ENCODE data around the gene CXADR. TPM values are rescaled to one million over a fixed set of nuclear protein-coding genes. Genes with fewer than 3 reads are reported as not detected.

CXADR gene
- total RNA-seq, 4 donors from 2014 or later: 39.9 to 75.4 (median 62.9) TPM

GRCh38 chr21:17524635-17525034 is 11.8 kb downstream of the CXADR start:
- 87 to 90% methylated on average over 6 of the region's 6 CpGs for WGBS, 2 donors
- H3K9me3 ChIP-seq: no peaks in the 10 kb centered on the region
- no peak overlapping the region for H3K27ac ChIP-seq
- TF ChIP-seq CTCF (IDR thresholded peaks at IDR 0.05) (no peak), POLR2A (IDR thresholded peaks at IDR 0.05) (no peak)
- intact Hi-C loops (cut with DNase I): no loop called here
- H3K36me3 ChIP-seq: no peaks in the 10 kb centered on the region
- no peaks in the 10 kb centered on the region for H3K27me3 ChIP-seq
- no peak overlapping the region for H3K4me3 ChIP-seq (replicated peaks in 1 of 3)
- no peak for DNase-seq
- peaks cover 6 to 7% of the 10 kb centered on the region in 2 donors for H3K4me1 ChIP-seq

DNA sequence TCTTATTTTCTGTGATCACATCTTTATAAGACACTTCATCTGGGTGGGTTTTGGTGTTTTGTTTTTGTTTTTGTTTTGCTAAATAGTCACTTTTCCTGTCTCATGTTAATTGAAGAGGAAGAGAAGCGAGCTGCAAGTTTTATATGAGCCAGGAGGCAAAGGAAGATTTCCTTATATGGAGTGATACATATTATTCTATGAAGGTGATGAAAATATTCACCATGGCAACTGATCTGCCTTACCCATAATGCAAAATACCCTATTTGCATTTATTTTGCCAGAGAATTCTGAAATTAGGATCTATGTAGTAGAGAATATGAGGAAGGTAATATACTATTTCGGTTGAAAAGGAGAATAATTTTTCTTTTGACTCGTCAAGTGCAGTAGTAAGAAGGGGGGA is 13.9 kb downstream of the CXADR start:
- Histone ChIP-seq H3K4me1 (no peaks in the 10 kb centered on the region), H3K9me3 (no peaks in the 10 kb centered on the region), H3K4me3 (replicated peaks in 1 of 3) (no peak overlapping the region), H3K27ac (peak overlapping the region in 1 of 3 donors; percentile 15), H3K36me3 (no peaks in the 10 kb centered on the region), H3K27me3 (no peaks in the 10 kb centered on the region)
- no peak for DNase-seq
- 82 to 87% methylated on average over 3 of the region's 3 CpGs for WGBS, 2 donors
- TF ChIP-seq POLR2A (IDR thresholded peaks at IDR 0.05): no peak
- no peak for TF ChIP-seq CTCF (IDR thresholded peaks at IDR 0.05)
- intact Hi-C loops (cut with DNase I): no loop called here

- no peak for DNase-seq
- intact Hi-C loops (cut with DNase I): no loop called here
- Histone ChIP-seq H3K9me3 (no peaks in the 10 kb centered on the region), H3K27me3 (no peaks in the 10 kb centered on the region), H3K36me3 (no peaks in the 10 kb centered on the region), H3K4me3 (replicated peaks in 1 of 3) (no peak overlapping the region), H3K27ac (peak overlapping the region in 1 of 3 donors; percentile 15), H3K4me1 (no peaks in the 10 kb centered on the region)
- 33 to 37% methylated on average over 2 of the region's 2 CpGs for WGBS, 2 donors
- no peak for TF ChIP-seq POLR2A (IDR thresholded peaks at IDR 0.05)
- TF ChIP-seq CTCF (IDR thresholded peaks at IDR 0.05): no peak
Measured at GRCh38 chr21:17527240-17527639, 14.4 kb downstream of the CXADR start.

DNA sequence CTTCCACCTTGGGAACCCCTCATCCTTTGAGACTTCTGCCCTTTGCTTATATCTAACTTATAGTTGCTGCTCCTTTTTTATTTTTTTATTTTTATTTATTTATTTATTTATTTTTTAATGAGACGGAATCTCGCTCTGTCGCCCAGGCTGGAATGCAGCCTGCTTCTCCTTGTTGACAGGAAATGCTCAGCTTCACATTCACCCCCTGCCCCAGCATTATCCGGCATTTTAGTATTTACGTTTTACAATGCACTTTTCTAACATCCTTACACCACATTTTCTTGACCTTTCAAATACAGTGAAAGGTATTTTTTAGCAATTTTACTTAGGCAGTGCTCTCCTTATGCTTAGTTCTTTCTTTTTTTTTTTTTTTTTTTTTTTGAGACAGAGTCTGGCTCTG is 14.9 kb downstream of the CXADR start:
- DNase-seq: no peak
- intact Hi-C loops (cut with DNase I): no loop called here
- TF ChIP-seq CTCF (IDR thresholded peaks at IDR 0.05) (no peak), POLR2A (IDR thresholded peaks at IDR 0.05) (no peak)
- Histone ChIP-seq H3K4me1 (no peaks in the 10 kb centered on the region), H3K4me3 (replicated peaks in 1 of 3) (no peak overlapping the region), H3K36me3 (no peaks in the 10 kb centered on the region), H3K9me3 (no peaks in the 10 kb centered on the region), H3K27me3 (no peaks in the 10 kb centered on the region), H3K27ac (no peak overlapping the region)
- WGBS, 2 donors: 73 to 81% methylated on average over 5 of the region's 5 CpGs

DNA sequence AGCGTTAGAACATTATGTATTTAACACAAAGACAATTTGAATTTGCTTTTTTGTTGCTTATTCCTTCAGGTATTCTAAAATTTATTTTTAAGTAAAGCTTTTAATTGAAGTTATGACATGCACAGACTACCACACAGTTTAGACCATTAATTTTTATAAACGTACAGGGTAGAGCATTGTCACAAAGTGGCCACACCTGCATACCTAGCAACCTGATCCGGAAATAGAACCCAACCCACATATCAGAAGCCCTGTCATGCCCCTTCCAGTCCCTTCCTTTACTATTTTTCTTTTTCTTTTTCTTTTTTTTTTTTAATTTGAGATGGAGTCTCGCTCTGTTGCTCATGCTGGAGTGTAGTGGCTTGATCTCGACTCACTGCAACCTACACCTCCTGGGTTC is 16.8 kb downstream of the CXADR start:
- DNase-seq: no peak
- Histone ChIP-seq H3K4me1 (peaks cover 0 to 6% of the 10 kb centered on the region in 2 donors), H3K9me3 (no peaks in the 10 kb centered on the region), H3K36me3 (no peaks in the 10 kb centered on the region), H3K27ac (no peak overlapping the region), H3K27me3 (no peaks in the 10 kb centered on the region), H3K4me3 (replicated peaks in 1 of 3) (no peak overlapping the region)
- intact Hi-C loops (cut with DNase I): no loop called here
- WGBS, 2 donors: 74 to 81% methylated on average over 5 of the region's 5 CpGs
- TF ChIP-seq POLR2A (IDR thresholded peaks at IDR 0.05) (no peak), CTCF (IDR thresholded peaks at IDR 0.05) (no peak)

All from thyroid gland (tissue), 4 donors.